GM21619 (cell line): ENCODE measurements around the gene U2SURP.

Source experiments
- ATAC-seq: cut with Tn5 transposase; IDR thresholded peaks from one replicate; pipeline ENCODE4 v1.9.1; 2021; ENCODE audit not compliant: unreplicated experiment

U2SURP gene

DNA sequence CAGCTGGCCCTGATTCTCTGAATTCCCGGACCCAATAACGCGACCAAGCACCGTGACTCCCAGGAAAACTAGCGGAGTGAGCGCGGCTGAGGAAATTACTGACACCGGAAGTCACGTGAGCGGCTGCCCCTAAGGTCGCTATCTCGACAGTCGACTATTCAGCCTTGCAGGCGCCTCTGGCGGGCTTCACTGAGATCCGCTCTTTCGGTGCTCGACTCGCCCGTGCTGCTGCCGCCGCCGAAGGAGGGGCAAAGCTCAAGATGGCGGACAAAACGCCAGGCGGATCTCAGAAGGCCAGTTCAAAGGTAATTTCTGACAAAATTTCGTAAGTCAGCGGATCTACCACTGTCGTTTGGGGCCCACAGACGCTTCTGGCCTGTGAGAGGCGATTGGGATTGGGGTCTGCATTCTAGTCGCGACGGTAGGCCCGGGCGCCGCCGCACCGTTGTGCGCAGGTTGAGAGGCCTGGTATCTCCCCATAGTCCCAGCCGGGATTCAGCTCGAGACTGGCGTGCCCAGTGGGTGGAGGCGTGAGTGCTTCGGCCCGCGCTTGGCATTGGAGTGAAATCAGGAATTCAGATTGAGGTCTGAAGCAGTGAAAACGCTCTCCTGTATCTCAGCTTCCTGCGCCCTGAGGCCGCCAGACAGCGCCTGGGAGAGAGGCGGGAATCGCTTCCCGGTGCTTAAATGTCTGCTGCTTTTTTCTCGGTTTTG, at the start of gene U2SURP:
Gene U2SURP, plus strand, starts transcription at position 202 of the 714 bp plus-strand sequence. Its CDS starts 59 bp downstream, at position 261.
- ATAC-seq = peak; percentile 84

DNA sequence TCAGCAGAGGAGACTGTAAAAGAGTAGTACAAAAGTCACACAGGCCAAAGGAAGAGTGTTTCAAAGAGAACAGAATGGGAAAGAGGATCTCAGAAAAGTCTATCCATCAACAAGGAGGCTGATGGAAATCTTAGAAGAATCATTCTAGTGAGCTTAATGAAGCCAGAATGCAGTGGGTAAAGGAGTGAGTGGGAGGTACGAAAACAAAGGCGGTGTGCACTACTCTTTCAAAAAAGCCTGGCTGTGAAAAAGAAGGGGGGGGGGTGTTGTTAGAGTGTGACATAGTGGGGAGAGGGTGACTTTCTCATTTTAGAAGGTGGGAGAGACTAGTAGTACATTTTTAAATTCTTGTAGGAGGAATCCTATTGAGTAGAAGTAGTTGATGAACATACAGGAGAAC, 49.6 kb upstream of the U2SURP start:
- no peak for ATAC-seq

DNA sequence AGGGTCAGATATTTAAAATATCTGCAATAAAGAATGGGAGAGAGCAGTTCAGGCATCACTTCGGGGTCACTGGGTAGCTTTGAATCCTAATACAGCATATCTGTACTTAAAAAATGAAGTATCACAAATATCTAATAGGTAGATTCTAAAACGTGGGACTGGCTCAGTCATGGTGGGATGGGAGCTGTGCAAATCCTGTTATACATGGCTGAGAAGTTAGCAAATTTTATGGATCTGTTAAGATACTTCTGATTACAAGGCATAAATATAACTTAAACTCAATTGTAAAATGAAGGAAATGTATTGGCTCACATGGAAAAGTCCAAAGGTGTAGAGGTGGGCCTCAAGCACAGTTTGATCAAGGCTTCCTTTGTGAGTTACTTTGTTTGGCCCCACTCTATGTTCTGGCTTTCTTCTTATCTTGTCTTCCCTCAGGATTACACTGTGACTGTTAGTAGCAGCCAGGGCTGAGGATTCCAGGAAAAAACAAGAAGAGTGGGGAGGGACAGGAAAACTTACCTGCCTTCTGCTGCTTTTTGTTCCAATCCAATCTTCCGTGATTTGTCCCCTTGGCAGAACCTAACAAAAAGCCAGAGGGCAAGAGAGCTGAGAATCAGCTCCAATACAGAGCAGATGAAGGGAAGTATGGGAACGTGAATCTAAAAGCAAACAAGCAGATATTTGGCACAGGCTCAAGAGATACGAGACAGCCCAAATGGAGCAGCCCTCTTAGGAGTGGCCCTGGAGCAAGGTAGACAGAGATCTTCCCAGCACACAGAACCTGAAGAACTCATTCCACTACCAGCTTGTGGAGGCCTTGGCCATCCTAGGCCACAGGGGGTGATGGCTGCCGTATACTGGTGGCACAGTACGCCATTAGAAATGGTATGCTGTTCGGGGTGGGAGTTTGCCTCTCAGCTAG, 48.8 kb upstream of the U2SURP start:
- no peak for ATAC-seq

DNA sequence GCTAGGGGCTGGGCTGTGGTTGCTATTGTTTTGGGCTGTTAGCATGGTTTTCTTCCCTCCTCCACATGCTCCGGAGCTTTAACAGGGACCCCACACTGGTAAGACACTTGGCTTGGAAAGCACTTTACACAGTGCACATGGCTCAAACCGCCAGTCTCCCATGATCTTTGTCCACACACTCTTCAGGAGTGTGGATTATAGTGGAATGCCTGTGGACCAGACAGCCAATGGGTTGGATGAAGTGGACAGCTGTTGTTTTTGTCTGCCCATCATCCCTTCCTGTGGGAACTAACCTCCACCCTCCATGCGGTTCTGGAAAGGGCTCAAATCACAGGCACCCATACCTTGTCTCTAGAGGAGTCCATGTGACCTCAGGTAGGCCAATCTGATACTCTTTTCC, 47.9 kb upstream of the U2SURP start:
- ATAC-seq = no peak

DNA sequence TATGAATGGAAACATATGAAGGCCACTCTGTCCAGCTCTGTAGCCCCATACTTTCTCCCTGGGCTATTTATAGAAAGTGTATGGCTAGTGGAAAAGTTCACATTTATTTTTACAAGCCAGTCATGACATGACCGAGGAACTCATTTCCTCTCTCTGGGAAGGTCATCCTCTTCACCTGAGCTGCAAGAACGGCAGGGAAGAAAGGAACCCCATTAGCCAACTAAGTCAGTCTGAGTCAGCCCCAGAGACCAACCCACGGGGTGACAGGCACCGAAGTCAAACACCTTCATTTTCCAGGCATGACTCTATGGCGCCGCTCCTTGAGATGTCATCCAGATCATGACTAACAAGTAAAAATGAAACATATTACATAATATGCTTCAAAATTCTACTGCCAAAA, 42.7 kb upstream of the U2SURP start:
- no peak for ATAC-seq

DNA sequence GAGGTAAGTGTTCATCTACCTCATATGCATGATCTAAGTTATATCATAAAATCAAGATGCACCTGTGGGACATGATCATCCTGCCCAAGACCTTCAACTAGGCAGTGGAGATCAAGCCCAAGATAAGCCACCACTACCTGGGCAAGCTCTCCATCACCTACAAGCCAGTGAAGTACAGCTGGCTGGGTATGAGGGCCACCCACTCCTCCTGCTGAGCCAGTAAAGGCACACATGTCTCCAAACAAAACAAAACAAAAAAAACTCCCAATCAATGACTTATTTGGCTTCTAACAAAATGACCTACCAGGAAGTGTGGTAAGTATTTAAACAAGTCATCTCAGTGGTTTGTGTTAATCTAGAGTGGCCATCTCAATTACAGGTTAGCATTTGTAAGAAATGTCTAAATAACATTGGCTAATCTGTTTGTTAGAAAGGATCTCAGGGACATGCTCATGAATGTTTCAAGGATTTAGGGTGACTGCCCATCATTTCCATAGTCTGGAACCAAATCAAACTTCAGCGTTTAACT, 41.0 kb upstream of the U2SURP start:
- no peak for ATAC-seq

DNA sequence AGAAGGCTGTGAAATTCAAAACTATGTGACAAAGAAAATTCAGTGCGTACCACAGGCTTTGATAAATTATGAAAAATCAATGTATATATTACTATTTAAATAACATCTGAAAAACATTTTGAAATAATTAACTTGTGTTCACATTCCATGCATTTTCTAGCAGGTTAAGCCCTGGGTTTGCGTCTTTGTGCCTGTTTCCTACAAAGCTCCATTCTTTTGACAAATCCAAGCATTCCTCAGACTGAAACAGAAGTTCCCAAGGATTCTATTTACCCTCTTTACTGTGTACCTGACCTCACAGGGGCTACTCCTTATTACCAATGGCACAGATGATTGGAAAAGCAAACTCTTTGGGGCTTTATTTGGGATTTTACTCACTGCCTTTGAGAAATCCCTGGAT, 39.8 kb upstream of the U2SURP start:
- no peak for ATAC-seq

DNA sequence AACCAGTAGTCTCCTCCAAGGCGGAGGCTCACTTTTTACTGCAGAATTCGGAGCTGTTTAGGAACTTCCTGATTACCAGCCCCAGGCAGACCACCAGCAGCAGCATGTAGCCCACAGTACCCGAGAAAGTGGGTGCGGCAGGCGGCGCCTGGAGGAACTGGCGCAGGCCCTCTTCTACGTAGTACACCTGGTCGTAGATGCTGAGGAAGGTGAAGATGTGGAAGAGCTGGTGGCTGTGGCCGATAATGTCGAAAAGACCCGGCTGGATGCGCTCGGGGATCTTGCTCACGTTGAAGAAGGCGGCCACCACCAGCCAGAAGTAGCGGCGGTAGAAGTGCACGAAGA, 39.2 kb upstream of the U2SURP start:
- ATAC-seq = no peak

DNA sequence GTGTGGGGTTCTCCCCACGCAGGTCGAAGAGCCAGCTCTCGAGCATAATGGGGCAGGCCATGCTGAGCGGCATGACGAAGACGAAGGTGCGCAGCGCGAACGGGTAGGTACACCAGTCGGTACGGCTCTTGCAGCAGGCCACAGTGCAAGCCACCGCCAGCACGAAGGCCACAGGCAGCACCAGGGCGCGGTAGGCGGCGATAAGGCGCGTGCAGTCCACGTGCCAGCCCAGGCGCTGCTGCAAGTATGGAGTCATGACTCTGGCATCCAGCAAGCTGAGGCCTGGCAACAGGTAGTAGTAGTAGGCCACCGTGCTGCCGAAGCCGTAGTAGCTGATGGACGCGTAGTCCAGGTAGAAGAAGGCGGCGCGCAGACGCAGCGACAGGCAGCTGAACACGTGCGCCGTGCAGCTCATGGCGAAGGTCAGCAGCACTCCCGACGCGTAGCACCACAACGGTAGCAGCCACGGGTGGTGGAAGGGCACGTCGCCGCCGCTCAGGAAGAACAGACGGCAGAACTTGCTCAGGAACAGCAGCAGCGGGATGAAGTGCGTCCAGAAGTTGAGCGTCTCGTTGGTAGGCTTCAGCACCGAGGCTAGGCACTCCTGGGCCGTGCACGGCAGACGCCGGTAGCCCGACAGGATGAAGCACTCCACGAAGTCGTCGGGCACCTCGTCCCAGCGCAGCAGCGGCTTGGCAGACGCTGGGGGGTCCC, 38.7 kb upstream of the U2SURP start:
- peak; percentile 13 for ATAC-seq

DNA sequence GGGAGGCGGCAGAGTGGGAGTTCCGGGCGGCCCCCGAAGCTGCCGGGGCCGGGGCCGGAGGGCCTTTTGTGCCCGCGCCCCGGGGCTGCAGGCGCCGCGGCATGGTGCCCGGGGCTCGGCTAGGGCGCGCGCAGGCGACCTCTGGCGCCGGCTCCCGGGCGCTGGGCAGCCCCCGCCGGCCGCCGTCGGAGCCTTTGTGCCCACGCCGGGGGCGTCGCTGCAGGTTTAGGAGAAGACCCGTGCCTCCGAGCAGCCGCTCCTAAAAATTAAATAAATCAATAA, 38.2 kb upstream of the U2SURP start:
- ATAC-seq = peak; percentile 34

DNA sequence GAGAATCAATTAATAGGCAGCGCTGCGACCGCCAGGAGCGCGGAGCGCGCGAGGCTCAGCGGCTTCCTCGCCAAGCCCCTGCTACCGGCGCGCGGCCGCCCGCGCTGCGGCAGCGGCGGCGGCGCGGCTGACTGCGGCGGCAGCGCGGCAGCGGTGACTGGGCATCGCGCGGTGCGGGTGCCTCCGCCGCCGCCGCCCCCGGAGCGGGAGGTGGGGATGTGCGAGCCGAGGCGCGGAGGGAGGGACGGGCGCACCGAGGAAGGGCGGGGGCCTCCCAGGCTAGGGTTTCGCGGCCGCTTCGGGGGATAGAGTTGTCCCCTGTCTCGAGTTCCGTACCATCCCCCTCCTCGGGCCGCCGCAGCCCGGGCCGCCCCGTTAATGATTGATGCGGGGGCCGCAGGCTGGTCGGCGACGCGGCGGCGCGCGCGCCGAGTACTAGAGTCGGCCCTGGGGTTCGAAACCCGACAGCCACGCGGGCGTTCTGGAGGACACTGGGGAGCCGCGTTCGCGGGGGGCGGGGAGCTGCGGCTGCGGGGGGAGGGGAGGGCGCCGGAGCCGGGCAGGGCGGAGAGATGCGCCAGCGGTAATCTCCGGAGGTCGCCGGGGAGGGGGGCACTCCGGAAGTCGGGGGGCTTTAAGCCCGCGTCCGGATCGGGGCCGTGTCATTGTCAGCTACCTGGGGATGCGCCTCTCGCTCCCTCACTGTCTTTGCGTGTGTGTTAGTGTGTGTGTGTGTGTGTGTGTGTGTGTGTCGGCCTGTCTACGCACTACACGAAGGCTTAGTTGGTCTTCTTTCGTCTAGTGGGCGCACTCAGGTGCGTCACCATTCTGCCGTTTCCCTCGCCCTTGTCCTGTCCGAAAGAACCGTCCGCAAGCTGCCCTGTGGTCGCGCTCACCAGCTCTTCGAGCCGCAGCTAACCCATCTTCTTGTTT, 37.6 kb upstream of the U2SURP start, which contains the start of gene PAQR9:
Gene PAQR9, minus strand, starts transcription at position 159 of the 933 bp plus-strand sequence. CDS start 338 bp downstream, outside the sequence.
- ATAC-seq = peak; percentile 57

DNA sequence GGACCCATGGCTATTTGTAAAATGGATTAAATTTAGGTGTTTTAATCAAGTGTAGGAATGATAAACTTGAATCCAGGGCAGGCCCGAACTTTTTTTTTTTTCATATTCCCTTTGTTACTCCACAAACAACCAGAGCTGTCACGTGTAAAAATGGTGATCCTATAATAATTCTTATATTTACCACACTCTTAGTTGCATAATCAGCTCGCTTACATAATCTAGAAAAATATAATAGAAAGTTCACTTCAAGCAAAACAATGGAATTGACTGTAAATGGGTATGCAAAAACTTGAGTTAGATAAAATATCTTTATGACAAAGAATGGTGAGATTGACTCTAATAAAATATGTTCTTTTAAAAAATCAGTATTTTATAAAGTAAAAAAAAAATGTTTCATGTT, 35.8 kb upstream of the U2SURP start:
- ATAC-seq = no peak

DNA sequence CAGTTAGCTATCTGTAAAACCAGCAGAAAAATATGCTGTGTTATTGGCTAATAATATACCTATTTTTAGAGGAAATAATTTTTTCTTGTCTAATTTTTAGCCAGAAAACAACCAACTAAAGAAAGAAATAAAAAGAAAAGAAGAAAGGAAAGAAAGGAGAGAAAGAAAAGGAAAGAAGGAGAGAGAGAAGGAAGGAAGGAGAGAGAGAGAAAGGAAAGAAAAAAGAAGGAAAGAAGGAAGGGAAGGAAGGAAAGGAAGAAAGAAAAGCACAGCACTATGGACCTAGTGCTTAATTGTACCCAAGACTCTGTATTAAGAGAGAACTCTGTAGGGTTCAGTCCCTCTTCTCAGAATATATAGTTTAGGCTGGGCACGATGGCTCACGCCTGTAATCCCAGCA, 34.6 kb upstream of the U2SURP start:
- ATAC-seq = no peak

DNA sequence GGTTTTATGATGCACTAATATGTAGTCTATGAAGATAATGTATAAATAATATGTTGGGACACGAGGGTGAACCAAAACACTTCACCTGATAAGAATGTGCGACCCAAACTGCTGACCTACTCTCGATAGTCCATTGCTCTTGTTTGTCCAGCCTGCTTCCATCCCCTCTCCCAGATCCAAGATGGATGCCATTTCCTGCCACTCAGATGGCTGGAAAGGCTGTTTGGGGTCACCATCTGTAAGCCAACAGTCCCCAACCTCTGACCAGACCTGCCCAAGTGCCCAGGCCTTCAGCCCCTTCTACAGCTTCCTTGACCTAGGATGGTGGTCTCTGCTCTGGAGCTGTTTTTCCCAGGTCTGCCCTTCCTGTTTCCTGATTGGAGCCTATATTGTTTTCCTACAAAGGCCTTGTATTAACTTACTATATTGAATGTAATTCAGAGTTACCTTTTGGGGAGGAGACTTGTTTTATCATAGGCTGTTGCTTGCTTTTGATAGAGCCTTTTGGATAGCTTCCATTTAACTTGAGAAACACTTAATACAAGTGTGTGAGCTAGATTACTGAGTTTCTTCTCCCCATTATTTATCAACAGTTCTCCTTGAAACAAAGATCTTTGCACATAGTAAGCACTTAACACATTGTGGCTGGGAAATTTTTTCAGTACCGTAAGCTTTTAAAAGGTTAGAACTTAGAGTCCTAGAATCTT, 32.9 kb upstream of the U2SURP start:
- ATAC-seq = no peak

DNA sequence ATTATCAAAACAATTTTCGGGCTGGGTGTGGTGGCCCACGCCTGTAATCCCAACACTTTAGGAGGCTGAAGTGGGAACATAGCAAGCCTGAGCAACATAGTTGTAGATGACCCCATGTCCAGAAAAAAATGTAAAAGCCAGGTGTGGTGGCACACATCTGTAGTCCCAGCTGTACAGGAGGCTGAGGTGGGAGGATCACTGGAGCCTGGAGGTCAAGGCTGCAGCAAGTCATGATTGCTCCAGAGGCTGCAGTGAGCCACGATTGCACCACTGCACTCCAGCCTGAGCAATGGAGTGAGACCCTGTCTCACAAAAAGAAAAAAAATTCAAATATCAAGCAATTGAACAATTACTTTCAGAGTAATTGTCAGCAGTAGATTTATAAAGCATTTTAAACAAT, 29.9 kb upstream of the U2SURP start:
- no peak for ATAC-seq

DNA sequence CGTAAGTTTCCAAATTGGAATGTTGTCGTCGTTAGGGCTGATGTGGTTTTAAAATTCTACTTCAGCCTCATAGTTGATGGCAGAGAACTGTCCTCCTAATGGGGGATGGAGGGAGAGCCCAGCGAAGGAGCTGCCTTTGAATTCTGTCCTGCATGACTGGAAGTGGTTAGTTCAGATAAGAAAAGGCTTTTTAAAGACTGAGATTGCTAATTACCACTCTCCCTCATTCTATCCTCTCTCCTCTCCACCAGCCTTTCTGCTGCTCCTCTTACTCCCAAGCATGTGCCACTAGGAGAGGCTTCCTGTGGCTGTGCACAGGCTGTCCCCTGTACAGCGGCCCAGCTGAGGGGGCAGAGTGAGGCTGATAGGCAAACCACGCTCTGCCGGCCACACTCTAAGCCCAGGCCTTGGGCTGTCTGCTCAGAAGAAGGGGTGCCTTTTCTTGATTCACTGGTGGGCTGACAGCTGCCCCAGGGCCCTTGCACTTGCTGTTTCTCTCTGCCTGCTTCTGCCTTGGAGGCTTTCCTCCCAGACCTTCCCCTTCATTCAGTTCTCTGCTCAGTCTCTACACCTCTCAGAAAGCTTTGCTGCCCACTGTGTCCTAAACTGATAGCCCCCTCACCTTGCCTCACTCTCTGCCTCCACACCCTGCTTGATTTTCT, 29.1 kb upstream of the U2SURP start:
- no peak for ATAC-seq

DNA sequence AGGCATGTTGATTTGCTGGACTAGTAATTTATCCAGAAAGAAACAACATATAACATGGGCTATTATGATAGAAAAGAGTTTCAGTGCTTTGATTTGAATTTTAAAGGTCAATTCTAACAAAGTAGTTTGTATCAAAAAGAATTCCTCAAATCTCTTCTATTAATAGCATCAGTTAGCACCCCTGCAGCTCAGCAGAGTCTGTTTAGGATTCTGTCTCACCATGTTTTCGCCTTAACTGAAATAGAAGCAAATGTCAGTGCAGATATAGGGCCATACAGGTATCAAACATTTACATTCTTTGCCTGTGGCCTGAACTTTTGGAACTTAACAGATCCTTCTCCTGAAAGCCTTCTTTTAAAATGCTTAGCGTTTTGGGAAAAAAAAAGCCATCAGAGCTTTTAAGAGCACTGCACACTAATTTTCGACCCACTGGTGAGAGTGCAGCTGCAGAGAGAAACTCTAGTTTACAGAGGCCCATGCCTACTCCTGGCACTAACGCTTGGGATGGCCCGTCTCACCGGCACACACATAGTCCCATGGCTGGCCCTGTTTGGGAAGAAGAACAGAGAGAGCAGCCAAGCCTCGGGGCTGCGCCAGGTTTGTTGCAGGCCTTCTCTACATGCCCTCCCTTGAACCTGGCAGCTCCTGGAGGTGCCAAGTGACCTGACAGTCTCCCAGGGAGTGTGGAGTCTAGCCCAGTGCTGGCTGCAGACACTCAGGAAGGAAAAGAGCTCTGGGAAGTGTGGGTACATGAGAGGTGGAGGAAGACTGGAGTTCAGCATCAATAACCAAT, 28.0 kb upstream of the U2SURP start:
- ATAC-seq = no peak

DNA sequence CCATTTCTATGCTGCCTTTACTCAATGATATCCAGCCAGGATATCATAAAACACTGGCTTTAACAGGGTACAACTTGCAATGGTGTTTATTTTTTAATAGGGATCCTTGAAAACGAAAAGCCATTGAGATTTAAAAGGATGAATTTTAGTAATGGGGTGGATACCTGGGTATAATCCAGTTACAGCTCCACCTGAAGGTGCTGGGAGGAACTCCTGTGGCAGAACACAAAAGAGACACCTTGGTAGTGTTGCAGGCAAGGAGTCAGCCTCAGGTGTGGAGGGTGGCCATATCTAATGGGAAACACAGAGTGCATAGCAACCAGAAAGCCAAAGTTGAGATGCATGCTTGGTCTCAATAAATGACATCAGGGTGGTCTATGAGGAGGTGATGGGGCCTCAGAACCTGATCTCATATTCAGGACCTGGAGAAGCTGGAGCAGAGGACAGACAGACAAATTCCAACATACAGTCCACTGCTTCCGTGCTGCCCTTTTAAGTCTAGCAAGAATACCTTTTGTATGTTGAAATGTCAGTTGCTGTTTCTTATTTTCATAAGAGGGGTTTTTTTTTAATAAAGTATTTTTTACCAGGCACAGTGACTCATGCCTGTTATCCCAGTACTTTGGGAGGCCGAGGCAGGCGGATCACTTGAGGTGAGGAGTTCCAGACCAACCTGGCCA, 25.9 kb upstream of the U2SURP start:
- no peak for ATAC-seq
